H9 (cell line): ENCODE results near the gene A2ML1. TPM values are rescaled to one million over a fixed set of nuclear protein-coding genes. Genes with fewer than 3 reads are reported as not detected.

Experiments used
- DNase-seq: peaks from one replicate; pipeline ENCODE4 v3.0.0-alpha.2; 2017
- H2AFZ ChIP-seq: one replicate; pipeline ENCODE4 v1.6.1; 2013; ENCODE audit warnings: mild to moderate bottlenecking, low read length, control low read depth, moderate library complexity
- H2AK5ac ChIP-seq: 2 replicates; pipeline ENCODE4 v1.6.1; 2013; ENCODE audit warnings: low read length, control low read depth, mixed read lengths; ENCODE audit not compliant: insufficient read length
- H2BK120ac ChIP-seq: one replicate; pipeline ENCODE4 v1.6.1; 2013; ENCODE audit warnings: low read depth, mild to moderate bottlenecking, low read length, control low read depth, inconsistent platforms; ENCODE audit not compliant: poor library complexity, severe bottlenecking
- H2BK12ac ChIP-seq: 2 replicates; pipeline ENCODE4 v1.6.1; 2013; ENCODE audit warnings: low read length, control low read depth, mixed read lengths, low read depth; ENCODE audit not compliant: insufficient read length
- H2BK15ac ChIP-seq: 2 replicates; pipeline ENCODE4 v1.6.1; 2013; ENCODE audit warnings: low read depth, low read length, control low read depth
- H2BK20ac ChIP-seq: one replicate; pipeline ENCODE4 v1.6.1; 2013; ENCODE audit warnings: low read depth, mild to moderate bottlenecking, low read length, control low read depth, inconsistent platforms; ENCODE audit not compliant: poor library complexity, severe bottlenecking
- H2BK5ac ChIP-seq: 2 replicates; pipeline ENCODE4 v1.6.1; 2013; ENCODE audit warnings: low read length, control low read depth, mixed read lengths; ENCODE audit not compliant: insufficient read length
- H3K14ac ChIP-seq: 2 replicates; pipeline ENCODE4 v1.6.1; 2013; ENCODE audit warnings: low read length, control low read depth; ENCODE audit not compliant: insufficient read depth
- H3K18ac ChIP-seq: 2 replicates; pipeline ENCODE4 v1.6.1; 2013; ENCODE audit warnings: low read depth, mild to moderate bottlenecking, mixed read lengths, low read length, control low read depth; ENCODE audit not compliant: insufficient read length
- H3K23ac ChIP-seq: 2 replicates; pipeline ENCODE4 v1.6.1; 2013; ENCODE audit warnings: low read length, control low read depth, mixed read lengths, low read depth; ENCODE audit not compliant: insufficient read length
- H3K23me2 ChIP-seq: 2 replicates; pipeline ENCODE4 v1.6.1; 2013; ENCODE audit warnings: low read depth, mild to moderate bottlenecking, mixed read lengths, low read length, control low read depth; ENCODE audit not compliant: insufficient read length, poor library complexity, severe bottlenecking
- H3K27ac ChIP-seq: 2 replicates; pipeline ENCODE4 v1.5.1; 2013; ENCODE audit warnings: low read length, control low read depth, mixed read lengths, low read depth; ENCODE audit not compliant: insufficient read length
- H3K27me3 ChIP-seq: 2 replicates; pipeline ENCODE4 v1.6.1; 2013; ENCODE audit warnings: low read length, control low read depth, inconsistent platforms; ENCODE audit not compliant: insufficient read depth
- H3K4ac ChIP-seq: 2 replicates; pipeline ENCODE4 v1.6.1; 2013; ENCODE audit warnings: low read depth, mild to moderate bottlenecking, control low read depth, inconsistent platforms, low read length, moderate library complexity
- H3K4me1 ChIP-seq: 2 replicates; pipeline ENCODE4 v1.6.1; 2013; ENCODE audit warnings: low read length, control low read depth, inconsistent platforms; ENCODE audit not compliant: insufficient read depth
- H3K4me2 ChIP-seq: 2 replicates; pipeline ENCODE4 v1.6.1; 2013; ENCODE audit warnings: low read length, control low read depth, mixed read lengths; ENCODE audit not compliant: insufficient read length, insufficient read depth
- H3K56ac ChIP-seq: 2 replicates; pipeline ENCODE4 v1.6.1; 2013; ENCODE audit warnings: low read depth, mild to moderate bottlenecking, mixed read lengths, low read length, control low read depth; ENCODE audit not compliant: insufficient read length
- H3K79me1 ChIP-seq: 2 replicates; pipeline ENCODE4 v1.6.1; 2013; ENCODE audit warnings: low read depth, mild to moderate bottlenecking, moderate library complexity, low read length, control low read depth, inconsistent platforms; ENCODE audit not compliant: insufficient read depth, poor library complexity, severe bottlenecking
- H3K79me2 ChIP-seq: 2 replicates; pipeline ENCODE4 v1.6.1; 2013; ENCODE audit warnings: low read length, control low read depth, inconsistent platforms; ENCODE audit not compliant: insufficient read depth
- H3K9ac ChIP-seq: 2 replicates; pipeline ENCODE4 v1.6.1; 2013; ENCODE audit warnings: low read length, control low read depth, mixed read lengths; ENCODE audit not compliant: insufficient read length; ENCODE audit errors: extremely low read depth
- H3K9me3 ChIP-seq: one replicate; pipeline ENCODE4 v1.6.1; 2013; ENCODE audit warnings: low read depth, low read length, inconsistent platforms; ENCODE audit not compliant: control insufficient read depth
- H3T11ph ChIP-seq: one replicate; pipeline ENCODE4 v1.6.1; 2013; ENCODE audit warnings: mild to moderate bottlenecking, low read length, control low read depth, inconsistent platforms
- H4K20me1 ChIP-seq: one replicate; pipeline ENCODE4 v1.6.1; 2013; ENCODE audit not compliant: control insufficient read depth, insufficient read length, insufficient read depth
- H4K5ac ChIP-seq: 2 replicates; pipeline ENCODE4 v1.6.1; 2013; ENCODE audit warnings: low read depth, mild to moderate bottlenecking, mixed read lengths, low read length, control low read depth; ENCODE audit not compliant: insufficient read length
- H4K8ac ChIP-seq: replicated peaks from 2 replicates; pipeline ENCODE4 v1.6.1; 2013; ENCODE audit warnings: low read length, control low read depth, mixed read lengths, low read depth; ENCODE audit not compliant: insufficient read length
- H4K91ac ChIP-seq: 2 replicates; pipeline ENCODE4 v1.6.1; 2013; ENCODE audit warnings: low read depth, mild to moderate bottlenecking, moderate library complexity, mixed read lengths, low read length, control low read depth; ENCODE audit not compliant: insufficient read length
- H3K27ac Mint-ChIP-seq, 3 experiments: 2 replicates in 2 of 3; 3 replicates in 1 of 3; pipeline ENCODE4 v1.8.0; 2020 to 2021; ENCODE audit warnings: mixed read lengths in 3 of 3, mild to moderate bottlenecking in 1 of 3, moderate library complexity in 1 of 3
- H3K27me3 Mint-ChIP-seq: 2 replicates; pipeline ENCODE4 v1.8.0; 2021; ENCODE audit warnings: low read depth, mild to moderate bottlenecking, moderate library complexity, mixed read lengths
- H3K36me3 Mint-ChIP-seq, 3 experiments: 2 replicates in 2 of 3; 3 replicates in 1 of 3; pipeline ENCODE4 v1.8.0; 2020 to 2021; ENCODE audit warnings: low read depth in 3 of 3, mixed read lengths in 3 of 3; ENCODE audit not compliant: insufficient read depth in 1 of 3
- H3K4me1 Mint-ChIP-seq, 2 experiments: 2 replicates each; pipeline ENCODE4 v1.8.0; 2020; ENCODE audit warnings: mixed read lengths in 2 of 2
- H3K4me3 Mint-ChIP-seq, 2 experiments: 2 replicates in 1 of 2; 3 replicates in 1 of 2; pipeline ENCODE4 v1.8.0; 2020 to 2021; ENCODE audit warnings: mild to moderate bottlenecking in 2 of 2, mixed read lengths in 2 of 2, moderate library complexity in 1 of 2
- H3K9me3 Mint-ChIP-seq, 2 experiments: 2 replicates in 1 of 2; 3 replicates in 1 of 2; pipeline ENCODE4 v1.8.0; 2020; ENCODE audit warnings: mild to moderate bottlenecking in 2 of 2, mixed read lengths in 2 of 2, moderate library complexity in 1 of 2
- CTCF ChIP-seq: fragments of 200-600 bp; sonication (generic); conservative IDR thresholded peaks from 3 replicates; pipeline ENCODE4 v1.8.0; 2021; ENCODE audit warnings: antibody characterized with exemption, mild to moderate bottlenecking
- total RNA-seq: library from RNA; stranded (reverse); gene quantifications from 2 replicates; pipeline ENCODE4 v1.2.1, GENCODE V29; 2021

Gene A2ML1
- total RNA-seq, 1 experiment from 2014 or later = 2.8 TPM

GRCh38 chr12:8894378-8894777 lies 72.0 kb downstream of the A2ML1 start:
- no peak overlapping the region for H3K27ac ChIP-seq
- TF ChIP-seq CTCF = no peak
- H4K8ac ChIP-seq = no peak overlapping the region
- H2BK15ac ChIP-seq = no peak overlapping the region
- H3K79me1 ChIP-seq = no peaks in the 10 kb centered on the region
- H2AK5ac ChIP-seq = no peak overlapping the region
- no peaks in the 10 kb centered on the region for H3K23me2 ChIP-seq
- H3K79me2 ChIP-seq = no peaks in the 10 kb centered on the region
- no peak overlapping the region for H2BK12ac ChIP-seq
- Mint-ChIP-seq H3K27ac (no peak overlapping the region), H3K4me1 (peaks cover 12% of the 10 kb centered on the region in 2 experiments), H3K9me3 (peaks cover 3 to 23% of the 10 kb centered on the region in 2 experiments; a peak in 4 of 5 replicates), H3K27me3 (no peaks in the 10 kb centered on the region), H3K4me3 (no peak overlapping the region), H3K36me3 (peaks cover 3 to 19% (median 19%) of the 10 kb centered on the region in 3 experiments; a peak in 6 of 7 replicates)
- no peak overlapping the region for H2BK20ac ChIP-seq
- no peak overlapping the region for H3K23ac ChIP-seq
- no peak overlapping the region for H3K56ac ChIP-seq
- no peak overlapping the region for H4K5ac ChIP-seq
- no peak for DNase-seq
- H3K18ac ChIP-seq = no peak overlapping the region
- no peak overlapping the region for H3K4ac ChIP-seq
- no peak overlapping the region for H2BK120ac ChIP-seq
- no peak overlapping the region for H3T11ph ChIP-seq
- no peaks in the 10 kb centered on the region for H3K9me3 ChIP-seq
- no peak overlapping the region for H2AFZ ChIP-seq
- no peak overlapping the region for H4K91ac ChIP-seq
- H3K27me3 ChIP-seq = no peaks in the 10 kb centered on the region
- H3K9ac ChIP-seq = no peak overlapping the region
- peaks cover 3% of the 10 kb centered on the region; the same call in 1 of the 2 replicates for H3K4me1 ChIP-seq
- no peaks in the 10 kb centered on the region for H4K20me1 ChIP-seq
- H2BK5ac ChIP-seq = no peak overlapping the region
- no peak overlapping the region for H3K14ac ChIP-seq
- H3K4me2 ChIP-seq = no peak overlapping the region
